ENCODE measurements around the gene BLOC1S5.

- no peak for TF ChIP-seq POLR2AphosphoS5 (IDR thresholded peaks at IDR 0.05)
- no peak for TF ChIP-seq CTCF (IDR thresholded peaks at IDR 0.05)
Measured at GRCh38 chr6:8020083-8020482, 44.1 kb downstream of the BLOC1S5 start.
